Ascending aorta (tissue), 2 donors: ENCODE data around the gene ARHGAP28. TPM values are rescaled to one million over a fixed set of nuclear protein-coding genes. Genes with fewer than 3 reads are reported as not detected.

Source experiments
- DNase-seq, 2 donors: peaks; one replicate each; pipeline ENCODE4 v3.0.0-alpha.2; 2019; ENCODE audit warnings: low spot score in 2 of 2
- H3K27ac ChIP-seq, 2 donors: fragments of 200-600 bp; sonication (generic); one replicate each; pipeline ENCODE4 v1.5.1; 2016 to 2017; ENCODE audit warnings: mild to moderate bottlenecking in 1 of 2
- H3K27me3 ChIP-seq: fragments of 200-600 bp; sonication (generic); one replicate; pipeline ENCODE4 v1.5.1; 2017
- H3K36me3 ChIP-seq, 2 donors: fragments of 200-600 bp; sonication (generic); one replicate each; pipeline ENCODE4 v1.5.1; 2016
- H3K4me1 ChIP-seq, 2 donors: fragments of 200-600 bp; sonication (generic); one replicate each; pipeline ENCODE4 v1.5.1; 2016 to 2017; ENCODE audit warnings: mild to moderate bottlenecking in 1 of 2
- H3K4me3 ChIP-seq, 2 donors: fragments of 200-600 bp; sonication (generic); one replicate each; pipeline ENCODE4 v1.5.1; 2016 to 2017; ENCODE audit warnings: mild to moderate bottlenecking in 1 of 2
- H3K9me3 ChIP-seq, 2 donors: fragments of 200-600 bp; sonication (generic); one replicate each; pipeline ENCODE4 v1.5.1; 2016
- CTCF ChIP-seq, 3 experiments: fragments of 200-600 bp in 2 of 3; fragments of 450-650 bp in 1 of 3; sonication (generic) in 2 of 3; IDR thresholded peaks; one replicate each; pipeline ENCODE4 v1.5.1; 2016 to 2019; ENCODE audit warnings: antibody characterized with exemption in 3 of 3, mild to moderate bottlenecking in 1 of 3, moderate library complexity in 1 of 3
- intact Hi-C: fragments of 100-400 bp; cut with DNase I; formaldehyde crosslinking; loops from one replicate; pipeline ENCODE4 v1.15.1; 2023
- total RNA-seq: library from RNA; depleted of rRNA; stranded (reverse); fragments of >200 nt; gene quantifications from one replicate; pipeline ENCODE4 v1.1.0, GENCODE V29; 2016

ARHGAP28 gene
- total RNA-seq, 1 donor from 2014 or later, result 0.85 TPM

DNA sequence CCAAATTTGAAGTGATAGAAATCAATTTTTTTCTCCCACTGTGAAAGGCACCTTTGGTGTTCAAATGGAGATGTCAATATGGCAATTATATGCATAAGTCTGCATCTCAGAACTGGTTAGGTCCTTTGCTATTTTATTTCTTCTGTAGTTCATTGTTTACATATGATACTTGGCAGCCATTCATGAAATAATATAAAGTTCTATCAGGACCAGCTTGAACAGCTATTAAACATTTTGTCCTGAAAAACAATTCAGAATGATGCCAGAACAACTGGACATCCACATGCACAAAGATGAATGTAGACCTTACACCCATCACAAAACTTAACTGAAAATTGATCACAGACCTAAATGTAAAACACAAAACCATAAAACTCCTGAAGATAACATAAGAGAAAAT lies 41.8 kb upstream of the ARHGAP28 start:
- H3K36me3 ChIP-seq, result no peaks in the 10 kb centered on the region
- H3K27ac ChIP-seq, result no peak overlapping the region
- no peak for DNase-seq
- TF ChIP-seq CTCF (IDR thresholded peaks at IDR 0.05), result no peak
- intact Hi-C loops, result no loop called here
- H3K9me3 ChIP-seq, result no peaks in the 10 kb centered on the region
- H3K27me3 ChIP-seq, result no peaks in the 10 kb centered on the region
- no peak overlapping the region for H3K4me3 ChIP-seq
- no peaks in the 10 kb centered on the region for H3K4me1 ChIP-seq

GRCh38 chr18:6708890-6709289 lies 20.6 kb upstream of the ARHGAP28 start:
- intact Hi-C loops, result no loop called here
- TF ChIP-seq CTCF (IDR thresholded peaks at IDR 0.05), result no peak
- H3K36me3 ChIP-seq, result no peaks in the 10 kb centered on the region
- H3K4me3 ChIP-seq, result no peak overlapping the region
- no peak overlapping the region for H3K27ac ChIP-seq
- H3K9me3 ChIP-seq, result no peaks in the 10 kb centered on the region
- no peaks in the 10 kb centered on the region for H3K27me3 ChIP-seq
- H3K4me1 ChIP-seq, result no peaks in the 10 kb centered on the region
- no peak for DNase-seq

GRCh38 chr18:6711467-6711866 lies 18.0 kb upstream of the ARHGAP28 start:
- Histone ChIP-seq H3K4me3 (no peak overlapping the region), H3K36me3 (no peaks in the 10 kb centered on the region), H3K27me3 (no peaks in the 10 kb centered on the region), H3K4me1 (no peaks in the 10 kb centered on the region), H3K9me3 (no peaks in the 10 kb centered on the region), H3K27ac (no peak overlapping the region)
- TF ChIP-seq CTCF (IDR thresholded peaks at IDR 0.05), result no peak
- intact Hi-C loops, result no loop called here
- no peak for DNase-seq

- Histone ChIP-seq H3K4me1 (no peaks in the 10 kb centered on the region), H3K27me3 (no peaks in the 10 kb centered on the region), H3K27ac (no peak overlapping the region), H3K4me3 (no peak overlapping the region), H3K36me3 (no peaks in the 10 kb centered on the region), H3K9me3 (no peaks in the 10 kb centered on the region)
- intact Hi-C loops, result no loop called here
- no peak for DNase-seq
- no peak for TF ChIP-seq CTCF (IDR thresholded peaks at IDR 0.05)
These were observed 17.1 kb upstream of the ARHGAP28 start for GRCh38 chr18:6712401-6712800.

GRCh38 chr18:6714010-6714409 lies 15.5 kb upstream of the ARHGAP28 start:
- H3K4me1 ChIP-seq, result no peaks in the 10 kb centered on the region
- TF ChIP-seq CTCF (IDR thresholded peaks at IDR 0.05), result no peak
- no peaks in the 10 kb centered on the region for H3K36me3 ChIP-seq
- DNase-seq, result no peak
- no peak overlapping the region for H3K27ac ChIP-seq
- H3K9me3 ChIP-seq, result no peaks in the 10 kb centered on the region
- no peak overlapping the region for H3K4me3 ChIP-seq
- no peaks in the 10 kb centered on the region for H3K27me3 ChIP-seq
- intact Hi-C loops, result no loop called here

DNA sequence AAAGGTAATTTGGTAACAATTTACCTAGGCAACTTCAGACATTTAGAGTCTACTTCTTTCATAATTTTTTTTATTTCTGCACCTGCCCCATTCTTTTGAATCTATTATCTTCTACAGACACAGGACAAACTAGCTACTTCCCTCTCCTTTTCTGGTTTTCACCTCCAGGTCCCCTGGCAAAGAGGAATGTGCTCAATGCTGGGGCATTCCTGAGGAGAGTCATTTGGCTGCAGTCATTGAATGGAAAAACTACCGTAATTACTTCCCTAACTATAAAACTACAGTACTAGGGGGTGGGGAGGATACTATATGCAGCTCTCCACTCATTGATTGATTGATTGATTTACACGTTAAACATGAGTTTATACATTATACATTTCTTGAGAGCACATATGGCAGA lies 11.2 kb upstream of the ARHGAP28 start:
- no peak for TF ChIP-seq CTCF (IDR thresholded peaks at IDR 0.05)
- no peak for DNase-seq
- no peaks in the 10 kb centered on the region for H3K27me3 ChIP-seq
- no peaks in the 10 kb centered on the region for H3K9me3 ChIP-seq
- intact Hi-C loops, result no loop called here
- H3K36me3 ChIP-seq, result no peaks in the 10 kb centered on the region
- H3K4me1 ChIP-seq, result no peaks in the 10 kb centered on the region
- H3K4me3 ChIP-seq, result no peak overlapping the region
- H3K27ac ChIP-seq, result no peak overlapping the region
